GM12801 (cell line): Measurements from ENCODE around the gene CPT2.

ENCODE experiments used
- CTCF ChIP-seq: IDR thresholded peaks from one replicate; pipeline ENCODE4 v1.5.1; 2011; ENCODE audit warnings: control low read depth; ENCODE audit not compliant: insufficient read length; ENCODE audit errors: extremely low read depth

CPT2 gene

GRCh38 chr1:53250325-53250724 lies 53.7 kb downstream of the CPT2 start:
- no peak for TF ChIP-seq CTCF

DNA sequence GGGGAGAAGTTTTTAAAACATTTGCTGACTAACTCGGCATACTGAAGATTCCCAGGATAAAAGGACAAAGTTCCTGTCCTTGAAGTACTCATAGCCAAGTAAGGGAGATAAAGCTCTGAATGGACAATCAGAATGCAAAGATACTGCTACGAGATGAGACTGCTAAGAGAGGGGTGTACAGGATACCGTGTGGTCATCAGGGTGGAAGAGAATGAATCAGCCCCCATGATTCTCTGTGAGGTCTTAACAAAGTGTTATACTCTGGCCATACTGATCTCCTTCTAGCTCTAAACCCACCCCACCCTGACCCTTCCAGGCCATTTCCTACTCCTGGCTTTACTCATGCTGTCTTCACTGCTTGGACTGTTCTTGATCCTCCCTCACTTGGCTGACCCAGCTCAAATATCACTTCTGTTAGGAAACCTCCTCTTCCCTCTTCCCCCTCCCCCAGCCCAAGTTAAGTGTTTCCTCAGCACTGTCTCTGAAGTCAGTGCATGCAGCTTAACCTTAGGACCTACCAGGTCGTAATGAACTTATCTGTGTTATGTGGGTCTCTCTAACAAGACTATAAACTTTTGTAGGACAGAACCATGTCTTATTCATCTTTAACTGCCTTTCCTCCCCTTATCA lies 57.5 kb downstream of the CPT2 start:
- no peak for TF ChIP-seq CTCF

- no peak for TF ChIP-seq CTCF
Observed at GRCh38 chr1:53255031-53255430, 58.4 kb downstream of the CPT2 start.

DNA sequence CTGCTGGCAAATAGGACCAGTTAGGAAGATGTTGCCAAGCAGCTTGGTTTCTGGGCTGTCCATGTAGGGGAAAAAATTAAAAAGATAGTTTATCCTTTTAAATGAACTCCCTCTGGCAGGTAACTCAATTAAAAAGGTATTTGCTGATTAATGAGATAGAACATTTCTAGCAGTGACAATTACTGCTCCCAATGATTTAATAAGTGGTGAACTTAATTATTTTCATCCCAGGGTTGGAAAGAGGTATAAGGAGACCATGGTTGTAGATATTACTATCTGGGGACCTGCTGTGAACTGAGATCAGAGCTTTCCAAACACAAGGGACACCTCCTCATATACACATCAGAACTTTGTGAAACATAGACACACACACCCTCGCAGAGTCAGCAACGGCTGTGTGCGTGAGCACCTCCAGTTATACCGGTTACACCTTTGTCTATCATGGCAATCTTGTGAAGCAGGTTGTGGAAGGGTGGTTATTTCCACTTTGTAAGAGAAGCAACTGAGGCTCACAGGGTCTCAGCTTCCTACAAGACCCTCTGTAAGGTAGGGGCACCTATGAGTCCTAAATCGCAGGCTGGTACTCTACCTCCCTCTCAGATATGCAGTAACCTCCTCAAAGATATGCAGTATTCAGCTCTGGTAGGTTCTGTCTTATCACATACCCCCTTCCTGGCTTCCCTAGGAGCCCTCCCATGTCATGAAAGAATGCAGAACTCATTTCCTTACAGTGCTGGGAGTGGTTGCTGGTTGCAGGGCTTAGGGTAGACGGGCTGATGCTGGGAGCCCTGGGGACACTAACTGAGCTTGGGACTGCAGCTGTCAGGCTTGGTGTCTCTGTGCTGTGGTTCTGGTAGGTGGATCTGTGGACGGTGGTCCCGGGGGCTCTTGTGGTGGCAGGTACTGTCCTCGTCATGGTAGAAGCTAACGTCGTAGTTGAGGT lies 60.2 kb downstream of the CPT2 start:
- TF ChIP-seq CTCF, result no peak

DNA sequence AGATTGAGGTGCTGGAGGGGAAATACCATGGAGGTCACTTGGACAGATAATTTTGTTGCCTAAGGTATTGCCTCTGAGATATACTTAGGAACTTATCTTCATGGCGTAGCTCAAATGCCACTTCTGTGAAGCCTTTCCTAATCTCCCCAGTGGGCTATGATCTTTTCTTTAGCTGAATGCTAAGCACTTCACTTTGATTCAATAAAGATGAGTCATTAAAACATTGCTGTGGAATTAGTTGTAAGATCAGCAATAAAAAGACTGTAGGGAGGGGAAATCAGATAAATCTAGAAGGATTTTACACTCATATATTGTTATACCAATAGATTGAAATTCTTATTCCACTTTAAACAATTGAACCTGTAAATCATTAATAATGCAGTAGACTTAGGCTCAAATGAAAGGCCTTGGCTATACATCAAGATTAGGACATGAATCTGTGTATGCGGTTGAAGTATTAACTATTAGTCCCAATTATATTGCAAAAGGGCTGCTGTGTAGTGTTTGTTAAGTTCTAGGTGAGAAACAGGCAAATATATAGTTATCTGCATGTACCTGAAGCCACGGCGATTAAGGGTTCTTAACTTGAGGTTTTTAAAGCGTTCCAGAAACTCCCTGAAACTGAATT lies 60.9 kb downstream of the CPT2 start:
- TF ChIP-seq CTCF, result no peak

DNA sequence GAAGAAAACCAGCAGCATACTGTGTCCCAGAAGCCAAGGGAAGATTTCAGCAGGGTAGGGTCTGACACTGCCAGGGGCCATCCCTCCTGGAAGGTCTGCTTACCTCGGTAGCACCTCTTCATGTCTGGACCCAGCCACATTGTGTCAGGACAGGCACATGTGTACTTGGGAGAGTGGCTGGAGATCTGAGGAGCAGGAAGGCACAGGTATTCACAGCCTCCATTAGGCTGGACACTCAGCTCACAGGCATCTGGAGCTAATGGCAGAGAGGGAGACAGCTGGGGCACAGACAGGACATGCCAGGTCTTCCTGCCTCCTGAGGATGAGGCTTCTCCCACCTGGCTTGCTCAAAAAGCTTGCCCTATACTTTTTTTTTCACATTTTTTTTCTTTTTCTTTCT lies 61.6 kb downstream of the CPT2 start:
- TF ChIP-seq CTCF, result no peak

DNA sequence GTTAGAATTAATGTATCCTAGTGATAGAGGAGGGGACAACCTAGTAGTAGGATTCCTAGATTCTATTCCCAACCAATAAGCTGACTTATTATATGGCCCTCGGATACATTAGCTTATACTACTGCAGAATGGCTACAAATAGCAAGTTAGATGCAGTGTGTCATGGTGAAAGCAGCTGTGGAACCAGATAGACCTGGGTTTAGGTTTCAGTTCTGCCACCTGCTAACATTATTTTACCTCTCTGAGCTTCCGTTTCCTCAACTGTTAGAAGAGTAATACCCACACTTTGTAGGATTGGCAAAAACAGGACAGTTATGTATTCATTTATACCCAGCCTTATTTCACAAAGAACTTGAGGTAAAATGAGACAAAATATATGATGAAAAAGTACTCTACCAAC lies 63.3 kb downstream of the CPT2 start:
- TF ChIP-seq CTCF, result no peak
